Activated CD8-positive, alpha-beta memory T cell treated with anti-CD3 and anti-CD28 coated beads for 24 hours (primary cell): Measurements from ENCODE around the gene SINHCAF.
A peak's percentile ranks its signal among the peaks of the same experiment; 100 is the strongest.
"Not testable (repeated sequence)": the region's sequence is repeated elsewhere in the genome, so short reads cannot be mapped to it uniquely, and the experiment has no call there.

Source experiments
- DNase-seq: peaks from one replicate; pipeline ENCODE4 v3.0.0-alpha.2; 2020

Gene SINHCAF

DNA sequence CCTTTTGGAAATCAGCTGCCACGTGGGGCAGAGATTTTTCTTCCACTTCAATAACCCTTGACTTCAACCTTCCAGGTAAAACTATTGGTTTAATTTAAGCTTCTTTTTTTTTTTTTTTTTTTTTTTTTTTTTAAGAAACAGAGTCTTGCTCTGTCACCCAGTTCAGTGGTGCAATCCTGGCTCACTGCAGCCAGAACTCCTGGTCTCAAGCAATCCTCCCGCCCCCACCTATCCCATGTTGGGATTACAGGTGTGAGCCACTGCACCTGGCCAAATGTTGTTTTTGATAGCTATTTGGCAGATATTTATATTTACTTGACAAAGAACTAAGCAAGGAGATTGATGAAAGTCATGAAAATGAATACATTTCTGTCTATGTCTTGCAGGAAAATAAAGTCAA lies 65.1 kb downstream of the SINHCAF start:
- DNase-seq: no peak

DNA sequence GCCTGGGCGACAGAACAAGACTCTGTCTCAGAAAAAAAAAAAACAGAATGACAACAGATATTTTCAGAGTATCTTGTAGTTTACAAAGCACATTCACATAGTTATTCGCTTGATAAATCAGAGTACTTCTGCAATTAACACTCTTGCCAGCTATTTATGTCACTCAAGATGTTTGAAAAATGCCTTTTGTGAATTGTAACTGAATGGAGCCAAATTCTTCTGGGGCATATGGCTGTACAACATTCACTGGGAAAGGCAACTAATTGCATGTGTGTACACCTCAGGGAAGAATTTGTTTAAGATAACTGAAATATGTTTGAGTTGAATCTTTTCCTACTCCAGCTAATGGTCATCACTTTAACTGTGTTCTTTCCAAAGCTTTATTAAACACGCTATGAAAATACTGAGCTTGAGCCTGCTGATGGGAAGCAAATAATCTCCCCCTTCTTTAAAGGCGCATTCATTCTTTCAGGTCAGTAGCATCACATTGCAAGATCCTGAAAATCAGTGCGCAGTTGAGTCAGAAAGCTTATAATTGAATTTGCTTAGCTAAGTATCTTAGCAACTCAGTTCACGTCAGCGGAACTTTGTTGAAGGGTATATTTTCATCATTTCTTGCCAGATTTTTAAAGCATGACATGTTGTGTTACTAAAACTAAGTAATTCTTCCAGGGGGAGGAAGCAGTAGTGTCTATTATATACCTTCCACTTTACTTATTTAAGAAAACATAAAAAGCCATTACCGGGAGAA lies 66.6 kb downstream of the SINHCAF start:
- no peak for DNase-seq

DNA sequence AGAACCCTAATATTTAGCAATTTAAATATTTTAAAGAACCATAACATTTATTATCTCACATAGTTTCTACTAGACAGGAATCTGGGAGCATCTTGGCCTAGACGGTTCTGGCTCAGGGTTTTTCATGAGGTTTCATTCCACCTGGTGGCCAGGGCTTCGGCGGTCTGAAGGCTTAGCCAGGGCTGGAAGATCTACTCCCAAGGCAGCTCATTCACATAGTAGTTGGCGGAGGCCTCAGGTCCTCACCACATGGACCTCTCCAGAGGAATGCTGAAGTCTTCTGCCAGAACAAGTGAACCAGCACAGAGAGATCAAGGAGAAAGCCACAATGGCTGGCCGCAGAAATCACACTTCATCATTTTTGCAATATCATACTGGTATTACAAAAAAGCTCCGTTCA lies 68.2 kb downstream of the SINHCAF start:
- no peak for DNase-seq

DNA sequence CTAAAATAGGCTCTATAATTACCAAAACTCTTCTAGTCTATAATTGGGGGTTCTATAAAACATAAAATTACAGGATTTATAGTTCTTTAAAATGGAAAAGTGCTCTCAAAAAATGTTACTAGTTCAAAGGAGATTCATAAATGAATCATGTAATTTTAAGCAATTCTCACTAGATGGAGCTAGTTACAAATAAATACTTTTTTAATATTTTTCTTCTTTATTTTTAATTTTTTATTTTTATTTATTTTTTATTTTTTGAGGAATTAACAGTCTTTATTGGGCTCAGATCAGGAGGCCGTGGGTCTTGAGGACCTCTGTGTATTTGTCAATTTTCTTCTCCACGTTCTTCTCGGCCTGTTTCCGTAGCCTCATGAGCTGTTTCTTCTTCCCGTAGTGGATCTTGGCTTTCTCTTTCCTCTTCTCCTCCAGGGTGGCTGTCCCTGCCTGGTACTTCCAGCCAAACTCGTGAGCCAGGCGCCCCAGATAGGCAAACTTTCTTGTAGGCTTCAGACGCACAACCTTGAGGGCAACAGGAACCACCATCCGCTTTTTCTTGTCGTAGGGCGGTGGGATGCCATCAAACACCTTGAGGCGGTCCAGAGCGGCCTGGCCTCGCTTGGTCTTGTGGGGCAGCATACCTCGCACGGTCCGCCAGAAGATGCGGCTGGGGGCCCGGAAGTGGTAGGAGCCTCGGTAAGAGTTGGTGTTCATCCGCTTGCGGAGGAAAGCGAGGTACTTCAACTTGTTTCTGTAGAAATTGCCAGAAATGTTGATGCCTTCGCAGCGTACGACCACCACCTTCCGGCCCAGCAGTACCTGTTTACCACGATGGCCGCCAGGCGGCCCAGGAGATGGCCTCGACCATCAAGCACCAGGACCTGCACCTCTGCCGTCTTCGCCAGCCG lies 74.0 kb downstream of the SINHCAF start:
- DNase-seq: not testable (repeated sequence)

DNA sequence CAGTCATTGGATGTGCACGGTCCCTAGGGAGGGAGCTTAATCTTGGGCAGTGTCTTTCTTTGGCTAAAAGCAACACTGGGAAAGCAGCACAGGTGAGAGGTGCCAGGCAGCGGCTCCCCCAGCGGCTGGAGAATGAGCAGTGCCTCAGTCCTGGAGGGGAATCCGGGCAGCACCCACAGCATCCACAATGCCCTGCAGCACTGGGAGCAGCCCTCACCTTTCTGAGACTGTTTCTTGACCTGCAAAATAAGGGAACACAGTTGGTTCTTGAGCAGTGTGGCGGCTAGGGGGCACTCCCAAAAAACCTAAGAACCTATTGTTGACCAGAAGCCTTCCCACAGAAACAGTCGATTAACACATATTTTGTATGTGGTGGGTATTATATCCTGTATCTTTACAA lies 75.8 kb downstream of the SINHCAF start:
- DNase-seq: no peak

DNA sequence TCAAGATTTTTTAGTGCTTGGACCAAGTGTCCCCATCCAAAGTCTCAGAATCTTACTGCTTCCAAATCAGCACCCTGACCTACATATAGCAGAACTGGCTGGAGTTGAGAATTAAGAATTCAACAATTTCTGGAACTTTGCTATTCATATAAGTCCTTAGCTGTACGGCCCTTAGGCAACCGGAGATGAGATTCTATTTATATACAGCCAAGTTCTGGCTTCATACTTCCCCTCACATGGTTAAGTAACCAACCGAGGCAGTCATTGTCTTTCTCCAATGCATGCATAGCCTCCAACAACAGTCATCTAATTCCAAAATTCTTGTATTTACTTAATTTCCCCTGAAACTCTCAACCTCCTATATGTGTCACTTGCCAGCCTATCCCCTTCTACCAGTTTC lies 76.6 kb downstream of the SINHCAF start:
- DNase-seq: no peak

DNA sequence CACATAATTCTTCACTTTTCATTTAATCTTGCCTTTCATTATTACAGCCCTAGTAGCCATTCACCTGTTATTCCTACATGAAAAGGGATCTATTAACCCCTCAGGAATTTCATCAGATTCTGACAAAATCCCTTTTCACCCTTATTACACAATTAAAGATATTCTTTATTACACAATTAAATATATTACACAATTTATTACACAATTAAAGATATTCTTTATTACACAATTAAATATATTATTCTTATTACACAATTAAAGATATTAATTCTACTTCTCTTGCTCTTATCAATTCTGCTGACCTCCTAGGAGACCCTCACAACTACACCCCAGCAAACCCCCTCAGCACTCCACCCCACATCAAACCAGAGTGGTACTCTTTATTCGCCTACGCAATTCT lies 77.1 kb downstream of the SINHCAF start:
- no peak for DNase-seq

DNA sequence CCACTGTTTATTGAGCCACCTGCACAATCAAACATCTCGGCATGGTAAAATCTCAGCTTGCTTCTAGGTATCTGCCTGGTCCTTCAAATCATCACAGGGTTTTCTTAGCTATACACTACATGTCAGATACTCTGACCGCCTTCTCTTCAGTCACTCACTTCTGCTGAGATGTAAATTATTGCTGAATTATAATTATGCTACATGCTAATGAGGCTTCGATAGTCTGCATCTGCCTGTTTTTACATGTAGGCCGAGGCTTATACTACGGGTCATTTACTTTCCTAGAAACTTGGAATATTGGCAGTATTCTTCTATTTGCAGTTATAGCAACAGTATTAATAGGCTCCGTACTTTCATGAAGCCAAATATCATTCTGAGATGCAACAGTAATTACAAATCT lies 77.6 kb downstream of the SINHCAF start:
- no peak for DNase-seq

DNA sequence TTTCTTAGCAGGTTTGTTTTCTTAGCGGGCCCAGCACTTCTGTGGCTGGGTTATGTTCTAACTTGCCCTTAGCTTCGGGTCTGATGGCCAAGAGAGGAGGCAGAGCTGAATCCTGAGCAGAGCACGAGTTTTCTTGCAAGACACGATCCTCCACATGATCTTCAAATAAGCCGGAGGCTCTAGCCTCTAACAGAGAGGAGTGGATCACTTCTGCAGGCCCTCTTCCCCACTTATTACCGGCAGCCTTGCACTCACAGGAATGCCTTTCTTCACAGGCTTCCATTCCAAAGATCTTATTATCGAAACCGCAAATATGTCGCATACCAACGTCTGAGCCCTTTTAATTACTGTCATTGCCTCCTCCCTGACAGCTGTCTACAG lies 79.5 kb downstream of the SINHCAF start:
- DNase-seq: no peak

DNA sequence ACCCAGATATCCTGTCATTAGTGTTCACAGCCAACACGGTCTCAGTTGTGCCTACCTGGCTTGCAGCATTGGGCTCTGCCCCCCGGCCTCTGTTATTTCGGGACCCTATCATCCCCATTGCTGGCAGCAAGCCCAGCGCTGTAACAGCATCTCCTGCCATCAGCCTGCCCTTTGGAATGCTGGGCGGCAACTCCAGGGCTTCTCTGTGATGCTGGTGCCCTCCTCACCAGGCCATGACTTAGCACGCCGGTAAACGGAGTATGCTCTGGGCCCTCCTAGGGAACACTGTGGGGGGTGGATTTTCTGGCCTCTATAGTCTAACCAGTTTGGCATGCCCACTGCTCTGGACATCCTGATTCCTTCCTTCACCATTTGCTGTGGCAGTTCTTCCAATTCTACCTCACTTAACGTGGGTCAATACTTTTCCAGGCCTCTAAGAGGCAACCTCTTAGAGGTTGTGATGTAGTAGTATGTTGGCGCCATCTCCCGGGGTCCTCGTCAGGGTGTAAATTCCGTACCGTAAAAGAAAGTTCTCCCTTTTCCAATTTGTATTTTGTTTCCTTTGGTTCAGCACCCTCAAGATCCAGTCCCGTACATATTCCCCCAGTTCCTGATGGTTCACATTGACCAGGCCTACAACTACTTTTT lies 80.0 kb downstream of the SINHCAF start:
- DNase-seq: no peak

DNA sequence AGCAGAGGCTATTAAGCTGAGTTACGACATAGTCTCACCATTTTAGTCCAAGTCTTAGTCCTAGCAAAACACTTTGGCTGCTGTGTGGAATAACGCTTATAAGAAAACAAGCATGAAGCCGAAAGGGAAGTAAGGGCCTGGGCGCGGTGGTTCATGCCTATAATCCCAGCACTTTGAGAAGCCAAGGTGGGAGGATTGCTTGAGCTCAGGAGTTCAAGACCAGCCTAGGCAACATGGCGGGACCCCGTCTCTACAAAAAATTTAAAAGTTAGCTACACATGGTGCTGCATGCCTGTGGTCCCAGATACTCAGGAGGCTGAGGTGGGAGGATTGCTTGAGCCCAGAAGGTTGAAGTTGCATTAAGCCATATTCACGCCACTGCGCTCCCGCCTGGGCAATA lies 83.5 kb downstream of the SINHCAF start:
- DNase-seq: not testable (repeated sequence)

DNA sequence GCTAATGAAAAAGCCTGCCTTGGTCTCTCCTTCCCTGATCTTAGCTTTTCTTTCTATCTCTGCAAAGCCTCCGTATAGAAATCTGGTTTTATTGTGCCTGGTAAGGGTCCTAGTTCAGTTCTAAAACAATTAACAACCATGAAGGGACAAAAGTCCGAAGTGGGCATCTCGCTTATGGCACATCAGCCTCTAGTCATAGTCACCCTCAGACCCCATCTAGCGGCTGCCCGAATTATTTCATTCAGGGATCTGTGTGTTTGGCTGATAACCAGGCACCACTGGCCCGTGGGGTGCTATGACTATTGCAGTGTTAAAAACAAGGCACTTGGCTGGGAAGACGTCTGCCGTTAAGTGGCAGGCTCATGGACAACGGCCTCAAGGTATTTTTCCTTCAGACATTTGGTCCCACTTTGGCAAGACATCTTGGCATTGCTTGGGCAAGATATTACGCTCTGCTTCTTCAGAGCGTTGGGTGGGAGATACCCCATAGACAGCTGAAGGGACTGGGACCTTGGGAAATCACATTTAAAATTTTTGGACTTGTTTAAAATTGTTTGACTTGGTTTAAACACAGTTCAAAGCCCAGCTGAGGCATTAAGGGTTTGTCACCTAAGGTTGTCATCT lies 87.1 kb downstream of the SINHCAF start:
- DNase-seq: peak; percentile 82

DNA sequence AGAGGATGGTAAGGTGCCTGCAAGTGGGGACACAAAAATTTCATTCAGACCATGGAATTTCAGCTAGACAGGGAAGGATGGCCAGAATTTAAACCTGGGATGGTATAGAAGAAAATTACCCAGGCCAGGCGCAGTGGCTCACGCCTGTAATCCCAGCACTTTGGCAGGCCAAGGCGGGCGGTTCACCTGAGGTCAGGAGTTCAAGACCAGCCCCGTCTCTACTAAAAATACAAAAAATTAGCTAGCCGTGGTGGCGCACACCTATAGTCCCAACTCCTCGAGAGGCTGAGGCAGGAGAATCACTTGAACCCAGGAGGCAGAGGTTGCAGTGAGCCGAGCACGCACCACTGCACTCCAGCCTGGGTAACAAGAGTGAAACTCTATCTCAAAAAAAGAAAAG lies 87.6 kb downstream of the SINHCAF start:
- DNase-seq: peak; percentile 30

DNA sequence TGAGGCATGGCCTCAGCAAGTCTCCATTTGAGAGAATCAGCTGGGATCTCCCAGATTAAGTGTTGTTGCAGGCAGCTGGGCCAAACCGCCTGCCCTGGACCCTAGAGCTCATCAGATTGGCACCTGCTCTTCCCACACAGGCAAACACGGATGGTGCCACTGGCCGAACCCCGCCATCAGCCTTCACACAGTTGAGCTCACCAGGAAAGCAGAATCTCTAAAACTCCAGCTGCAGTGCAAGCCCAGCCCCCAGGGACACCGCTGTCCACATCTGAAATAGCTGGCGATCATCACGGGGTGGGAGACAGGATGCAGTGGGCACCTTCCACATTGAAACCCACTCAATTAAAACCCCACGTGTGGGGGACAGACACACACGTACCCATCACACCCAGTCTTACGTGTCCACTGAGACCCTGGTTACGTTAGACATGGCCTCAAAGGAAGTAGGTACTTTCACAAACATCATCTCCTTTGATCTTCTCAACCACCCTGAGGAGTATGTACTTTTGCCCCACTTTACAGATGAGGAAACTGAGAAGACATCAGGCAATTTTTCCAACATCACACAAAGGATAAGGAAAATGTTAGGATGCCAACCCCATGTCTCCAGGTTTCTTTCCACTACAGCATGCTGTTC lies 88.8 kb downstream of the SINHCAF start:
- peak; percentile 33 for DNase-seq

DNA sequence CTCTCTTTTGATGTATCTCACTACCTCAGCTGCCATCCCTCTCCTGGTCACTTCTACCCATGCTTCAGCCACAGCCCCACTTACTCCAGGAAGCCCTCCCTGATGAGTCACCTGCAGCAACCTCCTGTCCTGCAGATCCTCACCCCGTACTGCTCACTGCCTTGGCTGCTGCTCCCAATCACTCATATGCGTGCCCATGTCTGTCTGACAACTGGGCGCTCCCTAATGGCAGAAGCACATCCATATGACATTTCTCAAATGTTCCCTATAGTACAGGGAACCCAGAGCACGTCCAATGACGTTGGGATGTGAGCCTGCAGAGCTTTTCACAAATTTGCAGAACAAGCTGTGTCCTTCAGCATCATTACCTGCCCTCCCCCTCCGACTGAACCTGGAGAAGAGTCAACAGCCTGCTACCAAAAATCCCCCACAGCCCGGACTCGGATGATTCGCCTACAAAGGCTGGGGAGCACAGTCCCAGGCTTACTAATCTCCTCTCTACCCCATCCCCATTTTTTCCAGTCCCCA lies 90.0 kb downstream of the SINHCAF start:
- DNase-seq: peak; percentile 42

DNA sequence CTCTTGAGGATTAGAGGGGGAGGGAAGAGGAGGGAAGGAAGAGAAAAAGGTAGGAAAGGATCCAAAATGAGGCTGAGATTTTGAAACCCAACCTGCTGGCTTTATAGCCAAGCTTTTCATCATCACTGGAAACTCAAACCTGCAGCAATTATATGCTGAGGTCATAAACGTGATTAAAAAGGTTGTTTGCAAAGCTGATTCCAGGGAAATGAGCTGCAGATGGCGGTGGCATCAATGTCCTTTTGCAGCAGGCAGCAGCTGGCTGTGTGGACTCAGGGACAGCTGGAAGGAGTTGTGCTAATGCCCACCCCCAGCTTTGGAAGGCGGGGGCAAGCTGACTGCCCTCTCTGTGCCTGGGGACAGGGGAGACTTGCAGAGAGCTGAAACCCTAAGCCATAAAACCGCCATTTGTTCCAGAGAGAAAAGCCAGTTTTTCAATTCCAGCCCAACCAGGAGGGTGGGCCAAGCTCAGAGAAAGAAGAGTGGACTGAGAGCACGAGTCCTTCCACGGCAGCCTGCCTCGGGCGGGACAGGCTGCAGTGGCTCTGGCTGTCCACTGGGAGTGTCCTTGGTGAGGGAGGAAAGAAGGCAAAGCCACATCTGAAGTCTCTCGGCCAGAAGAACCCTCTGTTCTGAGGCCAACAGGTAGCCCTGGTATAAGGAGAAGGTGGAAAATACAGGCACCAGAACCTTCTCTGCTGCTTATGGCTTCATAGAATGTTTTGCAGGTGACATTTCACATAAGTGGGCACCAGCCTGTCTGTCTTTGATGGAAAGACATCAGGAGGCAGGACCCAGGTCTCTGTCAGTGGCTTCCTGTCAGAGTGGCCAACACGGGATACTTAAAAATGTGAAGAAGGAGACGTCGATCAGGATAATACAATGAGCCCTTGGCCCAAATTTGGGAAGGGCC lies 90.7 kb downstream of the SINHCAF start:
- DNase-seq: no peak

DNA sequence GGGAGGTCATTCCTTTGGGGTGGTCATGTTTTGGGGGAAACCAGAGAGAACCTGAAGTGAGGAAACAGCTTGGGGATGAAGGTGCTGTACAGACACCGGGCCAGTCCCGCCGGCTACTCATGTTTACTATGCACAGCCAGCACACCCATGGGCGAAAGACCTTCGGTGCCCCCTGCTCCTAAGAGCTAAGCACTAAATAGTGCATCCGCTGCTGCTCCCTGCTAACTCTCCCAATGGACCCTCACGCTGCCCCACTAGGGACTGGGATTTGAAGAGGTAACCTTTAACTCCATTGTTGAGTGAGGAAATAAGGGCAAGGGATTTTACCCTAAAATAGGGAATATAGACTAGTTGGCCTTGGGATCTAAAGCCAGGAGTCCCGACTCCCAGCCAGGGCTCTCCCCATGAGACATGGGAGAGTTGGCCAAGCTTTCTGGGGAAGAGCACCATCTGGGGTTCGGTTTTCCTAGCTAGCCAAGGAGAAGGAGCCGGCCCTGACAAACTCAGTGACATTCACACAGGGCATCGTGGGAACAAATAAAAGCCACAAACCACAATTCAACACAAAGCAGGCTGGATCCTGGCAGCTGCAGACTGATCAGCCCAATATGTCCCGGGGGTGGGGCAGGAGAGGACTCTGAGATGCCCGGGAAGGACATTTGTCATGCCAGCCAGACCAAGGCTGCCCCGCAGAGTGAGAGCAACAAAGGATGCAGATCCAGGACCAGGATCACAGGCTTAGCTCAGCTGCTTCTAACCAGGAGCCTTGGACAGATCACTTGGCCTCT lies 91.7 kb downstream of the SINHCAF start:
- DNase-seq: peak; percentile 43

DNA sequence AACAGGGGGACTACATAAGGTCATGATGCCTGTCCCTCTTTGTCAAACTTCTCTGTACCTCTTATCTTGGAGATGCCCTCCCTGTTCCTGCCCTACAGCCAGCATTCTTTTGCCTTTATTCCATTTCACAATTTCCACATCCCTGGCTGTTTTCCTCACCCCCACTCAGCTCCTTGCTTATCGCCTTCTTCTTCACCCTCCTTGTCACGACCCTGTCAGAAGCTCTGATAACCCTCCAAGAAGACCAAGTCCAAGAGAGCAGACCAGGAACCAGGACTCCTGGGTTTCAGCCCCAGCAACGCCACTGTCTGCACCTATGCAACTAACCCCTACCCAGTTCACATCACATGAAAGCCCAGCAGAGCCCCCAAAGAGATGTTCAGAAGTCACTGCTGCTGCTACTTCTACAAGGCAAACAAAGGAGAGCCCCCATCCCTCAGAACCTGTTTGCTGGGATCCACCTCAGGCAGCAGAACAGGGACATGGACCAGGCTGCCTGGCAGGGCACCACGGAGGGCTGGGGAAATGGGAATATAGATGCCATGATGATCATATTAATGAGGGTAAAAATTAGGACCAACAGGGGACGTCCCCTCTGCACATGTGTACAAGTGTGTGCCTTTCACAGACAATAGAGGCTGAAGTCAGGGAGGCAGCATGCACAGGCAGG lies 92.8 kb downstream of the SINHCAF start:
- DNase-seq: no peak

DNA sequence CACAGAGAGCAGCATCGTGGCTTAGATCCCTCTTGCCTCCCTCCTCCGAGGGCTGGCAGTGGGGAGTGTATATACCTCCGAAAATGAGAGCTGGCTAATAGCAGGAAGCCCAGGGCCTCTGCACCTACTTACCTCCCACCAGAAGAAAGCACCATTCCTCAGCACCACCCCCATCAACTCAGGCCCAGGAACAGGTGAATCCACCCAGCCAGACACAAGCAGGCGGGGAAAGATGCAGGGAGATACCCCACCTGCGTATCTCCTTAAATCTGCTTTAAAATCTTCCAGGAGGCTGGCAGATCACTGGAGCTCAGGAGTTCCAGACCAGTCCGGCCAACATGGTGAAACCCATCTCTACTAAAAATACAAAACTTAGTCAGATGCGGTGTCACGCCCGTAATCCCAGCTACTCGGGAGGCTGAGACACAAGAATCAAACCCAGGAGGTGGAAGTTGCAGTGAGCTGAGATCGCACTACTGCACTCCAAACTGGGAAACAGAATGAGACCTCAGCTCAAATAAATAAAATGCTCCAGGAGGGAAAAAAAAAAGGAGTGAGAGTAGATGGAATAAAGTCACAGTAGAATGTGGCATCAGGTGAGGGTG lies 93.5 kb downstream of the SINHCAF start:
- DNase-seq: no peak
